ENCODE results near the gene GABRA4. TPM values are rescaled to one million over a fixed set of nuclear protein-coding genes. Genes with fewer than 3 reads are reported as not detected.

Gene GABRA4
- total and polyA plus RNA-seq, 2 experiments from 2014 or later: 1.5 to 1.9 TPM

- no peak for TF ChIP-seq ZNF462 (CRISPR knock-in tag; IDR thresholded peaks at IDR 0.05)
- TF ChIP-seq EZH2phosphoT487 (IDR thresholded peaks at IDR 0.05; ENCODE audit: unreplicated experiment): no peak
Measured at GRCh38 chr4:46968847-46969246, 24.5 kb downstream of the GABRA4 start (continued).

- Mint-ChIP-seq H3K4me3 (no peak overlapping the region), H3K36me3 (ENCODE audit: low read depth) (no peaks in the 10 kb centered on the region), H3K27ac (no peak overlapping the region), H3K4me1 (peaks cover 3% of the 10 kb centered on the region; the same call in 2 of the 3 replicates), H3K27me3 (ENCODE audit: insufficient read depth, low read depth, poor library complexity) (peaks cover 4% of the 10 kb centered on the region), H3K9me3 (no peaks in the 10 kb centered on the region)
- Histone ChIP-seq H3K4me1 (ENCODE audit: insufficient read depth) (no peaks in the 10 kb centered on the region), H3K27me3 (ENCODE audit: insufficient read depth) (no peaks in the 10 kb centered on the region), H3K9me2 (ENCODE audit: insufficient read depth) (no peaks in the 10 kb centered on the region), H3K4me2 (no peak overlapping the region), H3K36me3 (ENCODE audit: insufficient read depth) (no peaks in the 10 kb centered on the region), H3K4me3 (no peak overlapping the region), H2AFZ (no peak overlapping the region), H3K27ac (ENCODE audit: low read depth) (no peak overlapping the region), H3K79me2 (replicated peaks; ENCODE audit: insufficient read depth) (no peaks in the 10 kb centered on the region), H3F3A (replicated peaks; ENCODE audit: low read depth) (no peaks in the 10 kb centered on the region), H4K20me1 (replicated peaks; ENCODE audit: insufficient read depth) (no peaks in the 10 kb centered on the region)
- no peak for DNase-seq (ENCODE audit: low spot score)
- no peak for ATAC-seq
- TF ChIP-seq CREB1 (CRISPR knock-in tag; IDR thresholded peaks at IDR 0.05; ENCODE audit: low read depth) (no peak), POLR2AphosphoS5 (IDR thresholded peaks at IDR 0.05; ENCODE audit: low read depth) (no peak), NANOG (IDR thresholded peaks at IDR 0.05; ENCODE audit: borderline replicate concordance) (no peak), CTCF (conservative IDR thresholded peaks at IDR 0.05; ENCODE audit: low read depth in 2 of 2) (no peak), JUNB (IDR thresholded peaks at IDR 0.05; ENCODE audit: unreplicated experiment) (no peak)
Measured at GRCh38 chr4:46967631-46968030, 25.8 kb downstream of the GABRA4 start.
